K562 (cell line): ENCODE results near the gene MMS19. TPM values are rescaled to one million over a fixed set of nuclear protein-coding genes. Genes with fewer than 3 reads are reported as not detected.
A peak's percentile ranks its signal among the peaks of the same experiment; 100 is the strongest.

Experiments used
- BRF1 ChIP-seq: IDR thresholded peaks from 3 replicates; pipeline ENCODE4 v1.6.1; 2011; ENCODE audit warnings: borderline replicate concordance, mild to moderate bottlenecking; ENCODE audit not compliant: insufficient read length; ENCODE audit errors: extremely low read depth
- CBFA2T3 ChIP-seq: fragments of 450-650 bp; IDR thresholded peaks from 2 replicates; pipeline ENCODE4 v1.6.1; 2017
- CHAMP1 ChIP-seq: fragments of 450-650 bp; IDR thresholded peaks from 2 replicates; pipeline ENCODE4 v1.6.1; 2016; ENCODE audit warnings: mild to moderate bottlenecking
- CHD2 ChIP-seq: IDR thresholded peaks from 2 replicates; pipeline ENCODE4 v1.6.1; 2011; ENCODE audit warnings: low read depth, low read length
- DLX4 ChIP-seq: fragments of 250-450 bp; sonication (Bioruptor Pico); IDR thresholded peaks from 2 replicates; pipeline ENCODE4 v1.6.1; 2021; ENCODE audit warnings: mild to moderate bottlenecking
- ETV6 ChIP-seq, 3 experiments: fragments of 150-350 bp in 1 of 3; sonication (generic) in 1 of 3; formaldehyde crosslinking in 1 of 3; IDR thresholded peaks; 2 replicates each; pipeline versions ENCODE4 v1.6.1 to v1.8.0; 2014 to 2022; ENCODE audit warnings: borderline replicate concordance in 2 of 3, low read depth in 2 of 3, antibody characterized with exemption in 1 of 3, low read length in 1 of 3, mild to moderate bottlenecking in 1 of 3, missing genetic modification reagents in 1 of 3
- KDM1A ChIP-seq, 2 experiments: fragments of 450-650 bp; IDR thresholded peaks; 2 replicates each; pipeline ENCODE4 v1.6.1; 2016; ENCODE audit warnings: mild to moderate bottlenecking in 2 of 2
- MAX ChIP-seq: sonication (generic); formaldehyde crosslinking; IDR thresholded peaks from 2 replicates; pipeline ENCODE4 v1.9.0; 2022; ENCODE audit warnings: mild to moderate bottlenecking, missing genetic modification reagents
- RAD51 ChIP-seq: fragments of 450-650 bp; IDR thresholded peaks from 2 replicates; pipeline ENCODE4 v1.7.1; 2016; ENCODE audit warnings: low read depth, mild to moderate bottlenecking, borderline replicate concordance
- TFAM ChIP-seq: fragments of 250-450 bp; sonication (Bioruptor Pico); conservative IDR thresholded peaks from 2 replicates; pipeline ENCODE4 v1.5.0; 2021; ENCODE audit warnings: mild to moderate bottlenecking, moderate library complexity
- U2AF1 ChIP-seq: fragments of 200-400 bp; formaldehyde crosslinking; optimal IDR thresholded peaks from 2 replicates; pipeline ENCODE3; 2017; ENCODE audit warnings: mild to moderate bottlenecking, low read depth, low read length, moderate library complexity
- XRCC3 ChIP-seq: fragments of 450-650 bp; IDR thresholded peaks from 2 replicates; pipeline ENCODE4 v1.6.1; 2017; ENCODE audit warnings: mild to moderate bottlenecking, moderate library complexity
- ZBTB5 ChIP-seq: fragments of 450-650 bp; IDR thresholded peaks from 2 replicates; pipeline ENCODE4 v1.6.1; 2017; ENCODE audit warnings: antibody characterized with exemption
- ZNF311 ChIP-seq: fragments of 250-450 bp; sonication (Bioruptor Pico); IDR thresholded peaks from 2 replicates; pipeline ENCODE4 v1.4.0; 2020; ENCODE audit warnings: mild to moderate bottlenecking, moderate library complexity
- ZNF324 ChIP-seq: fragments of 250-450 bp; sonication (Bioruptor Pico); IDR thresholded peaks from 2 replicates; pipeline ENCODE4 v1.4.0; 2020; ENCODE audit warnings: mild to moderate bottlenecking
- ZNF431 ChIP-seq: sonication (generic); formaldehyde crosslinking; IDR thresholded peaks from 2 replicates; pipeline ENCODE4 v1.8.0; 2022; ENCODE audit warnings: mild to moderate bottlenecking, missing genetic modification reagents
- ZNF507 ChIP-seq: conservative IDR thresholded peaks from 2 replicates; pipeline ENCODE4 v1.6.1; 2017; ENCODE audit warnings: missing genetic modification characterization, missing compliant biosample characterization
- ZNF584 ChIP-seq: fragments of 200-800 bp; sonication (Bioruptor generic); IDR thresholded peaks from 2 replicates; pipeline ENCODE4 v1.6.1; 2016; ENCODE audit warnings: low read depth, mild to moderate bottlenecking, missing genetic modification characterization, missing compliant biosample characterization
- ZNF707 ChIP-seq: fragments of 250-450 bp; sonication (Bioruptor Pico); conservative IDR thresholded peaks from 2 replicates; pipeline ENCODE4 v1.8.0; 2022; ENCODE audit warnings: inconsistent platforms, mild to moderate bottlenecking, moderate library complexity
- polyA plus RNA-seq, 8 experiments: library from polyadenylated mRNA; depleted of rRNA in 4 of 8; stranded (reverse) in 5 of 8; unstranded in 3 of 8; fragments of >200 nt; fragmentation: Nextera tagmentation in 2 of 8; fragmentation: Illumina TruSeq in 1 of 8; extraction: Ambion mirVana in 2 of 8; extraction: Trizol in 1 of 8; gene quantifications; 2 replicates each; pipeline versions ENCODE4 v1.2.1 to v1.2.3, GENCODE V29; 2011 to 2014; ENCODE audit warnings: inconsistent platforms in 1 of 8, missing spikeins in 1 of 8
- total RNA-seq, 7 experiments: library from RNA; depleted of rRNA in 6 of 7; stranded (reverse); fragments of >200 nt in 6 of 7; fragmentation: Illumina TruSeq in 2 of 7; extraction: Trizol in 2 of 7; gene quantifications; 2 replicates each; pipeline versions ENCODE4 v1.2.1 to v1.2.3, GENCODE V29; 2011 to 2021; ENCODE audit warnings: low replicate concordance in 1 of 7

MMS19 gene
- total and polyA plus RNA-seq, 9 of the 15 experiments (the other 6 are each of a cell fraction or from before 2014, with no cell fraction given): 40.1 to 110 (median 62.9) TPM

- TF ChIP-seq ZBTB5 (no peak), CBFA2T3 (no peak), ETV6 (IDR thresholded peaks at IDR 0.05; ENCODE audit: borderline replicate concordance in 1 of 2, low read depth in 2 of 2, low read length in 1 of 2) (no peak), ETV6 (CRISPR knock-in tag; IDR thresholded peaks at IDR 0.05; ENCODE audit: borderline replicate concordance) (no peak), ZNF584 (CRISPR knock-in tag) (no peak), CHAMP1 (no peak), ZNF324 (CRISPR knock-in tag) (no peak), KDM1A (IDR thresholded peaks at IDR 0.05) (no peak), MAX (CRISPR knock-in tag) (peak; percentile 70), ZNF431 (CRISPR knock-in tag) (peak; percentile 60; the same call in 1 of the 2 replicates), ZNF507 (tag) (no peak), ZNF311 (CRISPR knock-in tag) (no peak), U2AF1 (peak; percentile 14), ZNF707 (CRISPR knock-in tag) (no peak), DLX4 (no peak), RAD51 (peak; percentile 96), BRF1 (no peak), TFAM (no peak), XRCC3 (no peak), CHD2 (no peak)
Observed at GRCh38 chr10:97498076-97498840, at the start of gene MMS19 (continued).
